HepG2 (cell line): ENCODE data around the gene ZNF556. TPM values are rescaled to one million over a fixed set of nuclear protein-coding genes. Genes with fewer than 3 reads are reported as not detected.

Source experiments
- BRCA1 ChIP-seq: sonication (generic); formaldehyde crosslinking; IDR thresholded peaks from 2 replicates; pipeline ENCODE4 v1.4.0; 2020; ENCODE audit warnings: missing genetic modification reagents
- ESRRA ChIP-seq: sonication (generic); formaldehyde crosslinking; IDR thresholded peaks from 2 replicates; pipeline ENCODE4 v1.5.1; 2020; ENCODE audit warnings: mild to moderate bottlenecking, low read depth, missing genetic modification reagents
- MAF1 ChIP-seq: sonication (generic); formaldehyde crosslinking; IDR thresholded peaks from 2 replicates; pipeline ENCODE4 v1.5.0; 2020; ENCODE audit warnings: missing genetic modification reagents, borderline replicate concordance
- MATR3 ChIP-seq: sonication (generic); formaldehyde crosslinking; IDR thresholded peaks from 2 replicates; pipeline ENCODE4 v1.4.0; 2020; ENCODE audit warnings: missing genetic modification reagents
- MIER2 ChIP-seq: IDR thresholded peaks from 2 replicates; pipeline ENCODE4 v1.6.1; 2016; ENCODE audit warnings: missing biosample characterization, missing genetic modification reagents
- NR2F2 ChIP-seq: IDR thresholded peaks from 2 replicates; pipeline ENCODE4 v1.6.1; 2012; ENCODE audit warnings: low read depth, inconsistent platforms, borderline replicate concordance
- POGZ ChIP-seq: sonication (generic); formaldehyde crosslinking; IDR thresholded peaks from 2 replicates; pipeline ENCODE4 v1.4.0; 2020; ENCODE audit warnings: mild to moderate bottlenecking, missing genetic modification reagents
- SETDB1 ChIP-seq: sonication (generic); formaldehyde crosslinking; IDR thresholded peaks from 2 replicates; pipeline ENCODE4 v1.5.1; 2020; ENCODE audit warnings: missing genetic modification reagents, mild to moderate bottlenecking, borderline replicate concordance
- SMC3 ChIP-seq: IDR thresholded peaks from 2 replicates; pipeline ENCODE4 v1.6.1; 2011; ENCODE audit warnings: low read length, improper control_type of control experiment
- U2AF1 ChIP-seq: fragments of 200-400 bp; formaldehyde crosslinking; optimal IDR thresholded peaks from 2 replicates; pipeline ENCODE3; 2017; ENCODE audit warnings: mild to moderate bottlenecking, low read depth, low read length
- ZFP62 ChIP-seq: sonication (generic); formaldehyde crosslinking; IDR thresholded peaks from 2 replicates; pipeline ENCODE4 v1.4.0; 2020; ENCODE audit warnings: missing genetic modification reagents
- polyA plus RNA-seq, 8 experiments: library from polyadenylated mRNA; depleted of rRNA in 3 of 8; stranded (reverse) in 7 of 8; unstranded in 1 of 8; fragments of >200 nt; fragmentation: Illumina TruSeq in 4 of 8; extraction: Trizol in 4 of 8; gene quantifications; 2 replicates each; pipeline versions ENCODE4 v1.2.1 to v1.2.3, GENCODE V29; 2011 to 2016; ENCODE audit warnings: low read depth in 4 of 8, missing spikeins in 1 of 8, mixed read lengths in 1 of 8; ENCODE audit not compliant: insufficient read depth in 1 of 8
- total RNA-seq, 5 experiments: library from RNA; depleted of rRNA; stranded (reverse); fragments of >200 nt; fragmentation: Illumina TruSeq; extraction: Trizol; gene quantifications; 2 replicates each; pipeline ENCODE4 v1.2.3, GENCODE V29; 2016; ENCODE audit warnings: low read depth in 1 of 5
- TF ChIP-seq, protein P1 (sequence below): sonication (generic); formaldehyde crosslinking; IDR thresholded peaks from 2 replicates; pipeline ENCODE4 v1.9.0; 2021; ENCODE audit warnings: mild to moderate bottlenecking, missing genetic modification reagents
- TF ChIP-seq, protein P2 (sequence below): sonication (generic); formaldehyde crosslinking; IDR thresholded peaks from 2 replicates; pipeline ENCODE4 v1.9.0; 2021; ENCODE audit warnings: missing genetic modification reagents, borderline replicate concordance
- TF ChIP-seq, protein P3 (sequence below): IDR thresholded peaks from 2 replicates; pipeline ENCODE4 v1.6.1; 2016
- TF ChIP-seq, protein P4 (sequence below): sonication (generic); formaldehyde crosslinking; IDR thresholded peaks from 2 replicates; pipeline ENCODE4 v1.4.0; 2020; ENCODE audit warnings: mild to moderate bottlenecking, missing genetic modification reagents

ZNF556 gene
- total and polyA plus RNA-seq, 2 of the 13 experiments (the other 11 are each of a cell fraction or from before 2014, with no cell fraction given): 4.2 to 28.6 TPM

DNA sequence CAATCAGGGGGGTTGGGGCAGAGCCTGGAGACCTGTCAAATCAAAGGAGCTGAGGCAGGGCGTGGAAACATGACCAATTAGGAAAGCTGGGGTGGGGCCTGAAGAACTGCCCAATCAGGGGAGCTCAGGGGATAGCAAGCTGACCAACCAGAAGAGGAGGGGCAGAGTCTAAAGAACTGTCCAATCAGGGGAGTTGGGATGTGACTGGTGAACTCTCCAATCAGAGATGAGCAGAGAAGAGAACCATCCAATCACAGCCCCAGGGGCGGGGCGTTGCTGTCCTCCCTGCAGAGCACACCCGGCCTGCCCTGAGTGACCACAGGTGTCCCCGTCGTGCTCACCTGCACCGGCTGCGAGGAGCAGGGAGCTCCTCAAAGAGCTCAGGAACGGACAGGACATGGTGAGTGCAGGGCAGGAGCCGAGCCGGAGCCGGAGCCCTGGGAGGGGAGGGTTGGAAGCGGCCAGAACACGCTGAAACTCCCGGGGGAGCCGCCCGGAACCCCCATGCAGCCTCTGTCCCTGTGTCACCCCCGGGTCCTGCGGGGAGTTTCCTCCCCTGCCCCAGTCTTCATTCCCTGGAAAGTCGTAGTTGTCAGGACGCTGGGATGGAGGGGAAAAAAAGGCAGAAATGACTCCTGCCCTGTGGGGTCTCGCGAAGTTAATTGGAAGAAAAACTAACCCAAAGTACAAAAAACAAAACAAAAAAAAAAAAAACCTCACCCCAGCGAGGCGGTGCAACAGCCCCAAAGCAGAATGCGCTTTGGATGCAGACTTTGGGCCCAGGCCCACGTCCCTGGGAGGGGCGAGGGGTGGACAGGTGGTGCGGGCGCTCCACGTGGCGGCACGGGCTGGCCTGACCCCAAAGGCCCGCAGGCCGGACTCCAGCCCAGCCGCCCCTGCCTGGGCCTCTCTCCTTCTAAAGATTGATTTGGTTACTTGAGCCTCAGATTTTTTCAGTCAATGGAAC lies at the start of gene ZNF556 (continued):
- TF ChIP-seq, protein P1, sequence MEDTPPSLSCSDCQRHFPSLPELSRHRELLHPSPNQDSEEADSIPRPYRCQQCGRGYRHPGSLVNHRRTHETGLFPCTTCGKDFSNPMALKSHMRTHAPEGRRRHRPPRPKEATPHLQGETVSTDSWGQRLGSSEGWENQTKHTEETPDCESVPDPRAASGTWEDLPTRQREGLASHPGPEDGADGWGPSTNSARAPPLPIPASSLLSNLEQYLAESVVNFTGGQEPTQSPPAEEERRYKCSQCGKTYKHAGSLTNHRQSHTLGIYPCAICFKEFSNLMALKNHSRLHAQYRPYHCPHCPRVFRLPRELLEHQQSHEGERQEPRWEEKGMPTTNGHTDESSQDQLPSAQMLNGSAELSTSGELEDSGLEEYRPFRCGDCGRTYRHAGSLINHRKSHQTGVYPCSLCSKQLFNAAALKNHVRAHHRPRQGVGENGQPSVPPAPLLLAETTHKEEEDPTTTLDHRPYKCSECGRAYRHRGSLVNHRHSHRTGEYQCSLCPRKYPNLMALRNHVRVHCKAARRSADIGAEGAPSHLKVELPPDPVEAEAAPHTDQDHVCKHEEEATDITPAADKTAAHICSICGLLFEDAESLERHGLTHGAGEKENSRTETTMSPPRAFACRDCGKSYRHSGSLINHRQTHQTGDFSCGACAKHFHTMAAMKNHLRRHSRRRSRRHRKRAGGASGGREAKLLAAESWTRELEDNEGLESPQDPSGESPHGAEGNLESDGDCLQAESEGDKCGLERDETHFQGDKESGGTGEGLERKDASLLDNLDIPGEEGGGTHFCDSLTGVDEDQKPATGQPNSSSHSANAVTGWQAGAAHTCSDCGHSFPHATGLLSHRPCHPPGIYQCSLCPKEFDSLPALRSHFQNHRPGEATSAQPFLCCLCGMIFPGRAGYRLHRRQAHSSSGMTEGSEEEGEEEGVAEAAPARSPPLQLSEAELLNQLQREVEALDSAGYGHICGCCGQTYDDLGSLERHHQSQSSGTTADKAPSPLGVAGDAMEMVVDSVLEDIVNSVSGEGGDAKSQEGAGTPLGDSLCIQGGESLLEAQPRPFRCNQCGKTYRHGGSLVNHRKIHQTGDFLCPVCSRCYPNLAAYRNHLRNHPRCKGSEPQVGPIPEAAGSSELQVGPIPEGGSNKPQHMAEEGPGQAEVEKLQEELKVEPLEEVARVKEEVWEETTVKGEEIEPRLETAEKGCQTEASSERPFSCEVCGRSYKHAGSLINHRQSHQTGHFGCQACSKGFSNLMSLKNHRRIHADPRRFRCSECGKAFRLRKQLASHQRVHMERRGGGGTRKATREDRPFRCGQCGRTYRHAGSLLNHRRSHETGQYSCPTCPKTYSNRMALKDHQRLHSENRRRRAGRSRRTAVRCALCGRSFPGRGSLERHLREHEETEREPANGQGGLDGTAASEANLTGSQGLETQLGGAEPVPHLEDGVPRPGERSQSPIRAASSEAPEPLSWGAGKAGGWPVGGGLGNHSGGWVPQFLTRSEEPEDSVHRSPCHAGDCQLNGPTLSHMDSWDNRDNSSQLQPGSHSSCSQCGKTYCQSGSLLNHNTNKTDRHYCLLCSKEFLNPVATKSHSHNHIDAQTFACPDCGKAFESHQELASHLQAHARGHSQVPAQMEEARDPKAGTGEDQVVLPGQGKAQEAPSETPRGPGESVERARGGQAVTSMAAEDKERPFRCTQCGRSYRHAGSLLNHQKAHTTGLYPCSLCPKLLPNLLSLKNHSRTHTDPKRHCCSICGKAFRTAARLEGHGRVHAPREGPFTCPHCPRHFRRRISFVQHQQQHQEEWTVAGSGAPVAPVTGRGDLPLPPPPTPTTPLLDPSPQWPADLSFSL (CRISPR knock-in tag): no peak
- TF ChIP-seq POGZ (CRISPR knock-in tag) (peak; percentile 34; the same call in 1 of the 2 replicates), MAF1 (CRISPR knock-in tag) (no peak), SETDB1 (no peak), NR2F2 (0 out of 2 replicates have a peak, but pooled peaks have one; percentile 10), MIER2 (CRISPR knock-in tag) (no peak), U2AF1 (no peak), ZFP62 (CRISPR knock-in tag) (no peak), ESRRA (CRISPR knock-in tag) (no peak), MATR3 (CRISPR knock-in tag) (no peak), SMC3 (0 out of 2 replicates have a peak, but pooled peaks have one; percentile 1), BRCA1 (no peak)
- TF ChIP-seq, protein P2, sequence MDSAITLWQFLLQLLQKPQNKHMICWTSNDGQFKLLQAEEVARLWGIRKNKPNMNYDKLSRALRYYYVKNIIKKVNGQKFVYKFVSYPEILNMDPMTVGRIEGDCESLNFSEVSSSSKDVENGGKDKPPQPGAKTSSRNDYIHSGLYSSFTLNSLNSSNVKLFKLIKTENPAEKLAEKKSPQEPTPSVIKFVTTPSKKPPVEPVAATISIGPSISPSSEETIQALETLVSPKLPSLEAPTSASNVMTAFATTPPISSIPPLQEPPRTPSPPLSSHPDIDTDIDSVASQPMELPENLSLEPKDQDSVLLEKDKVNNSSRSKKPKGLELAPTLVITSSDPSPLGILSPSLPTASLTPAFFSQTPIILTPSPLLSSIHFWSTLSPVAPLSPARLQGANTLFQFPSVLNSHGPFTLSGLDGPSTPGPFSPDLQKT (CRISPR knock-in tag): no peak
- TF ChIP-seq, protein P3, sequence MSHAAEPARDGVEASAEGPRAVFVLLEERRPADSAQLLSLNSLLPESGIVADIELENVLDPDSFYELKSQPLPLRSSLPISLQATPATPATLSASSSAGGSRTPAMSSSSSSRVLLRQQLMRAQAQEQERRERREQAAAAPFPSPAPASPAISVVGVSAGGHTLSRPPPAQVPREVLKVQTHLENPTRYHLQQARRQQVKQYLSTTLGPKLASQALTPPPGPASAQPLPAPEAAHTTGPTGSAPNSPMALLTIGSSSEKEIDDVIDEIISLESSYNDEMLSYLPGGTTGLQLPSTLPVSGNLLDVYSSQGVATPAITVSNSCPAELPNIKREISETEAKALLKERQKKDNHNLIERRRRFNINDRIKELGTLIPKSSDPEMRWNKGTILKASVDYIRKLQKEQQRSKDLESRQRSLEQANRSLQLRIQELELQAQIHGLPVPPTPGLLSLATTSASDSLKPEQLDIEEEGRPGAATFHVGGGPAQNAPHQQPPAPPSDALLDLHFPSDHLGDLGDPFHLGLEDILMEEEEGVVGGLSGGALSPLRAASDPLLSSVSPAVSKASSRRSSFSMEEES (CRISPR knock-in tag): 0 out of 2 replicates have a peak, but pooled peaks have one; percentile 18
- TF ChIP-seq, protein P4, sequence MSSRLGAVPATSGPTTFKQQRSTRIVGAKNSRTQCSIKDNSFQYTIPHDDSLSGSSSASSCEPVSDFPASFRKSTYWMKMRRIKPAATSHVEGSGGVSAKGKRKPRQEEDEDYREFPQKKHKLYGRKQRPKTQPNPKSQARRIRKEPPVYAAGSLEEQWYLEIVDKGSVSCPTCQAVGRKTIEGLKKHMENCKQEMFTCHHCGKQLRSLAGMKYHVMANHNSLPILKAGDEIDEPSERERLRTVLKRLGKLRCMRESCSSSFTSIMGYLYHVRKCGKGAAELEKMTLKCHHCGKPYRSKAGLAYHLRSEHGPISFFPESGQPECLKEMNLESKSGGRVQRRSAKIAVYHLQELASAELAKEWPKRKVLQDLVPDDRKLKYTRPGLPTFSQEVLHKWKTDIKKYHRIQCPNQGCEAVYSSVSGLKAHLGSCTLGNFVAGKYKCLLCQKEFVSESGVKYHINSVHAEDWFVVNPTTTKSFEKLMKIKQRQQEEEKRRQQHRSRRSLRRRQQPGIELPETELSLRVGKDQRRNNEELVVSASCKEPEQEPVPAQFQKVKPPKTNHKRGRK: no peak
